Measurements from ENCODE around the gene PTPN3.

The PTPN3 gene

DNA sequence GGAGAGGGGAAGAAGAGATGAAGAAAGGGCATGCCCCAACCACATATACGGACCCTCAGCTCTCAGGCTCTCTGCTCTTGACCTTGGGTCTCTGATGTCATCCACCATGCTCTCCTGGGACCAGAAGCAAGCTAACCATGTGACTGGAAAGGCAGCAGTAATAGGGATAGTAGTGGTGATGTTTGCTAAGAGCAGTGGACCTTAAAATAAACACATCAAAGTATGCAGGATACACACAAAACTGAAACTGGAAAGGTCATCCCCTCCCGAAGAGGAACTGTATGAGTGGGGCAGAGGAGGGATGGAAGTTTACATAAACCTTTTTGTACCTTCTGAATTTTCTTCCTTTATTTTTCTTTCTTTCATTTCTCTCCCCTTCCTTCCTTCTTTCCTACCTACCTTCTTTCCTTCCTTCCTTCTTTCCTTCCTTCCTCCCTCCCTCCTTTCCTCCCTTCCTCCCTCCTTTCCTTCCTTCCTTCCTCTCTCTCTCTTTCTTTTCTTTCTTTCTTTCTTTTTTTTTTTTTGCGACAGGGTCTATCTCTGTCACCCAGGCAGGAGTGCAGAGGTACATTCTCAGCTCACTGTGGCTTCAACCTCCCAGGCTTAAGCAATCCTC is 8.1 kb upstream of the PTPN3 start:
- peak; percentile 39 to 45 for DNase-seq

DNA sequence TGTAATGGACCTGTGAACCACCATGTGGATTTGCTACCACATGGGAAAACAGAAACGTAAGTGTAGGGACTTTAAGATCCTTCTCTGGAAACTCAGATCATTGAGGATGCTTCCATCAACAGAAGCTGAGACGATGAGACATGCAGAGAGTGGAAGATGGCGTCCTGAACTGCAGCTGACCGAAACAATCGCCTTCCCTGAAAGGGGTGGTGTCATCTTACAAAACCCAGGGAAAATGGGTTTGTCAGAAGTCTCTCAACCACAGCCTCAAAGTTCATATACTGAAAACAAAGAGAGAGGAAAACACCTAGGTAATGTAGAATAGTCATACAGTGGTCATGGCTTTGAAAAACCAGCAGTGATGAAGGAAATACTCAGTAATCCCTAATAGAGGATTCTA is 6.6 kb upstream of the PTPN3 start:
- no peak for DNase-seq

DNA sequence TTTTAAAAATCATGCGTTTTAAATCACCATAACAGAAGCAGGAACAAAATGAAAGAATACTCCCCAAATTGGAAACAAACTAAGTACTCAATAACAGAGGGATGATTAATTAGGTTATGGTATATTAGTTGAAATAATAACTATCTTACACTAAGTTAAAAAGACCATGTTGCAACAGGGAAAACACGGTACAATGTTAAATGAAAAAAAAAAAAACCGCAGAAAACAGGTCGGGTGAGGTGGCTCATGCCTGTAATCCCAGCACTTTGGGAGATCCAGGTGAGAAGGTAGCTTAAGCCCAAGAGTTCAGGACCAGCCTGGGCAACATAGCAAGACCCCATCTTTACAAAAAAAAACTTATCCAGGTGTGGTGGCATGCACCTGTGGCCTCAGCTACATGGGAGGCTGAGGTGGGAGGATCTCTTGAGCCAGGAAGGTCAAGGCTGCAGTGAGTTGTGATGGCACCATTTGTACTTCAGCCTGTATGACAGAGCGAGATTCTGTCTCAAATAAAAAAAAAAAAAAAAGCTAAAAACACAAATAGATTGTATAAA is 2.4 kb upstream of the PTPN3 start:
- DNase-seq = no peak

DNA sequence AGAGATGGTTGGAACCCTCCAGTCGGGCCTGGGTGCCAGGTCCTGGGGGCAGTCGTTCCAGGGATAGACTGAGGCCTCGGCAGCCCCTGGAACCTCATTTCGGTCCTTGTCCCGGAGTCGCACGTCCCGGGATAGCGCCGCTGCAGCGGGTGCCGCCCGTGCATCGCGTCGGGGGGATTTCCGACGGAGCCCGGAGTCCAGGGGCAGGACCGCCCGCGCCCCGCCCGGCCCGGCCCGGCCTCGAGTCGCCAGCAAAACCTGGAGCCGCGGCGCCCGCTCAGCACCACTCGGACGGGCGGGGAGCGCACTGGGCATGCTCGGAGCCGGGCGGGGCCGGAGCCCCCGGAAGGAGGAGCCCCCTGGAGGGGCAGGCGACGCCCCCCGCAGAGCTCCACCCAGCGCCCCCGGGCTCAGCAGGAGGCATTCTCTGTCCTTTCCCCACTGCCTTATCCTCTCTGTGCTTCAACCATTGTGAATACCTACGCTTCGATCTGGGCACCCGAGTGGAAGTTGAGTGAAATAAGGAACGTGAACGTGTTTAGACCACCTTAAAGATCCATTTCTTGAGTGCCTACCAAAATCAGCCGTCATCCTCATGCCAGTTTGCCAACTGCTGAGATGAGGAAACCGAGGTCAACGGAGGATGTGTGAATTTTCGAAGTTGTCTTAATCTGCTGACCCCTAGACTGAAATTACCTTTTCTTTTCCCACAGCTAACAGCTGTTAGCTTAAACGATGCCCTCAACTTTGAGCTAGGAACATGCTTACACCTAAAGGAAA is 1.7 kb upstream of the PTPN3 start:
- no peak for DNase-seq

DNA sequence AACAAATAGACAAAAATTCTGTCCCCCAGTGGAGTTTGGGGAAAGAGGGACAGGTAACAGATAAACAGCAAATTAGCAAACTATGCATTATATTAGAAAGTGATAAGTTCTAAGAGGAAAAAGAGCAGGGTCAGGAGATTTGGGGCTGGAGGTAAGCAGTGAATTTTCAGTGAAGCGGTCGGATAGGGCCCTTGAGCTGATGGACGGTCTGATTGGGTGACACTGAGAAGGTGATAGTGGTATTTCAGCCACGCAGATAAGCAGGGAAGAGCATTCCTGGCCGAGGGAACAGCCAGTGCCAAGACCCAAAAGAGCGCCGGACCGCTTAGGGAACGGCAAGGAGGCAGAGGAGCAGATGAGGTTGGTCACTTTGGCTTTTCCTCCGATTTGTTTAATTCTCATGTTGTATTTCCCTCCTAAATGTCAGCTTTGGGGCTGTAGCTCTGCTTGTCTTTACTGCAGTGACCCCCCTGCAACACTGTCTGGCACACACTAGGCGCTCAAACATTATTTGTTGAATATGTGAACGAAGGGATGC is 1.1 kb upstream of the PTPN3 start:
- no peak for DNase-seq

DNA sequence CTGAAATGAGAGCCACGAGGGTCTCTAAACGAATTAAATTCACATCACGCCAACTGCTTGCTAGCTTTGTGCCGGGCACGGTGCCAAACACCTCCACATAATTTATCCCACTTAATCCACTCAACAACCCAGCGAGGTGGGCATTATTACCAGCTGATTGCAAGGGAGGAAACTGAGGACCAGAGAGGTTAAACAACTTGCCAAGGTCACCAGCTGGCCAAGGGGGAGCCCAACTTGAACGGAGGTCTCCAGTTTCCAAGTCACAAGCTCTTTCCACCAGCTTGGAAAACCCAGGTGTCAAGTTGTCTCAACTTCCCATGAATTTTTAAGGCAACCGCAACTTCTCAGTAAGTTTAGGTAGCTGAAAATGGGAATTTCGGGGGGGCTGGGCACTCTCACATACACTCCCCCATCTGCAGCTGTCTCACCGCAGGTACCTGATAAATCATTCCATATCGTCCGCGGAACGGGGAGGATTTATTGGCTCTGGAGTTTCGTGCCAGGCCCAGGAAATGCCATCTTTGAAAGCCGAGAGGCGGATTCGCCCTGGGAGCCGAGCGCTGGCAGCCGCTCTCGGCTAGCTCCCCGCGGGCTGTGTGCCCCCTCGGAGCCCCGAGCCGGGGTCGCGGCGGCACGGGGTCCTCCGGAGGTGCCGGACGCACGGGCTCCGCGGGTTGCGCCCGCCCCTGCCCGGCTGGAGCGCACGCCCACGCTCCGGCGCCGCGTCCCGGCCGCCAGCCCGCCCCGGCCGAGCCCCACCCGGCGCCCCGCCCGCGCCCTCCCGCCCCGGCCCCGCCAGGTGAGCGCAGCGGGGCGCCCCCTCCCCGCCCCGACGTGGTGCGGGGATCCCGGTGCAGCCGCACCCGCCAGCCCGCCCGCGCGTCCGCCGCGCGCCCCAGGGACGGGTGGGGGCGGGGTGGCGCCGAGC is 617 bp downstream of the PTPN3 start:
- DNase-seq = peak; percentile 25 to 29

DNA sequence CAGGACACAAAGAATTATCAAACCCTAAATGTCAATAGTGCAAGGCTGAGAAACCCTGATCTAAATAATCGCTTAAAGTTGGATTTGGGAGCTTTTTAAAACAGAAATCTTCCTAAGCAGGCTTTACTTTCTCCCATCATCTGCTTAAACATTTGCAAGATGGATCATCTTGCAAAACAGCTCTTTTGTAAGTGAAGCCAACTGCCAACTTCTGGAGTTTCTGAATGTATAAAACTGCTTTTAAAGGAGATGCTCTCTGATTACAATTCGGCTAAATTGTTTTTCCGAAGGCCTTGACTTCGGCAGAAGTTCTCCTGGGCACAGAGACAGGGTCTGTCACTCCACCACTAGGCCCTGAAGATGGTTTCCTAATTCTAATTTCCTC is 1.3 kb downstream of the PTPN3 start:
- DNase-seq = no peak

DNA sequence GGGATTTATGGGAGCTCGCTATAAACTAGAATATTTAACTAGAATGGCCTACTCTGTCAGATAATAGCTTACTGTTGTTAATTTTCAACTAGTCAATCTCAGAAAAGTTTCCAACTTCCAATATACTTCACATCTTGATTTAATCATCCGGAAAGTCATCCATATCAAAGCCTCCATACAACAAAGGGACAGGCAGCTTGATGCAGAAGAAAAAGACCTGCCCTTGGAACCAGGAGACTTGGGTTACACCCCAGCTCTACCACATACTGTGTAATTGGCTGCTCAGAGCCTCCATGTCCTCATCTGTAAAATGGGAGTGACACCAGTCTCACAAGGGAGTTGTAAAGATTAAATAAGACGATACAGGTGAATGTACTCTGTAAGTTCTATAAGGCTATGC is 1.9 kb downstream of the PTPN3 start:
- DNase-seq = no peak

DNA sequence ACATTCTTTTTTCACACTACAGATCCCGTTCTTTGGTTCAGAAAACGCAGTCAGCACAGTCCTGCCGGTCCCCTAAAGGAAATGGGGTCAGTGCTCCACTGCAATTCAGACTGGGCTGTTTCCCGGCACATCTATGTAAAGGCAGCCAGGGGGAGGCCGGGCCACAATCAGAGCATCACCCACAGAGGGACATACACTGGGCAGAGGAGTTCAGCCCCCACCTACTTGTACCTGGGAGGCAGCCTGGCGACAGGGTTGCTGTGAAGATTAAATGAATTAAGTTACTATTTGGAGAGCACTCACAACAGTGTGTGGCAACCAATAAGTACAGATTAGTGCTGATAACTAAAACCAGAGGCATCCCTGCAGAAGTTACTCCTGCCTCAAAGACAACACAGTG is 4.5 kb downstream of the PTPN3 start:
- DNase-seq = no peak

DNA sequence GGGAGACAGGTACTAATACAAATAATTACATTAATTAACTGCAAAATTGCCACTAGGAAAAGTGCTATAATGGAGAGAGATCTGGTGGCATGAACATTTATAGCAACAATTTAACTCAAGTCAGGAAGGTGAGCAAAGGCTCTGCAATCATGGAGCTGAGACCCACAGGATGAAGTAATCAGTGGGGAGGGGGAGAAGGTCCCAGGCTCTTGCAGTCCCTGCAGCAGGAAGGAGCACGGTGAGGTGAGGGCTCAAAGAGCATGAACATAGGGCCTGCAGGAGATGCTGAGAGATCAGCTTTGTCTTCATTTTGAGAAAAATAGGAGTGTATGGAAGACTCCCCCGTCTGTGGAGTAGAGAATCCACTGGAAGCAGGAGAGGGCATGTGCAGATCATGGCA is 6.5 kb downstream of the PTPN3 start:
- no peak for DNase-seq

DNA sequence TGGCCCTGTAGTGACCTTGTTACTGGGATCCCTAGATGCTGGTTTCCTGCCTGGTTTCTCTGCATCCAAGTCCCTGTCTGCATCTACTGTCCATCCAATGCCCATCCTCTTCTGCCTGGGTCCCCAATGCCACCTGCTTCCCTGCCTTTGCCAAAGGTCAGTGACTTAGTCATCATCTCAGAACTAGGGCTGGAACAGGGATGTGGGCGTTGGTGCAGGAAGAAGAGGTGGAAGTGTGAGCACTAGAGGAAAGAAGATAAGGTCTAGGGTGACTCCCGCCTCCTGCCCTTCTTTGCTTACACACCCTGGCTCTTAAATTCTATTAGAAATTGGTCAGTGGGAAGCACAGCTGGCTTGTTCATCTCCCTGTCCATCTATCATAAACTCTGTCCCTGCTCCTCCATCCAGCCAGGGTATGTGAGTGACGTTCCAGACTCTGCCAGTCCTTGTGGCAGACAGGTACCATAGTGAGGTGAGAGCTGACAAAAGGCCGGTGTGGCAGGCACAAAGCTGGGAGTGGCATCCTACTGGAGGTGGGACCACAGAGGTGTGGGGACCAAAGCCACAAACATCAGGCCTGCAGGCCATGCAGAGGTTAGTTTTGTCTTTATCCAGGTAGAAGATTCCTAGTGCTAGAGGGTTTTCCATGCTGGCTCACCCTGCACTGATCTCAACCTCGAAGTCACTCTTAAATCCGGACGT is 9.2 kb downstream of the PTPN3 start:
- DNase-seq = no peak

DNA sequence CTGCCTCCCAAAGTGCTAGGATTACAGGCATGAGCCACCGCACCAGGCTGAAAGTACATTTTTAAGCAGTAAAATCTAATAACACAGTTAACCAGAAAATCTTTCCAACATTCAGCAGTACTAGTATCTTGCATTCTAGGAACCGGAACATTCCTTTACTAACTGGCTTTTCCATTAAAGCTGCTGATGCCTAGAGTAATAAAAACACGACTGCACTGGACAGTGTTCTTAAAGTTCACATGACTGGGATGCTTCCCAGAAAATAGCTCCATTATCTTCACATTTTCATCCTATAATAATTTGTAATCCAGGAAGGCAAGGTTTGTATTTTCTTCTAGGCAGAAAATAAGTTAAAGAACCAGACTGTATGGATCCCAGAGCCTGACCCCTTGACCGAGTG is 9.8 kb downstream of the PTPN3 start:
- DNase-seq = no peak

DNA sequence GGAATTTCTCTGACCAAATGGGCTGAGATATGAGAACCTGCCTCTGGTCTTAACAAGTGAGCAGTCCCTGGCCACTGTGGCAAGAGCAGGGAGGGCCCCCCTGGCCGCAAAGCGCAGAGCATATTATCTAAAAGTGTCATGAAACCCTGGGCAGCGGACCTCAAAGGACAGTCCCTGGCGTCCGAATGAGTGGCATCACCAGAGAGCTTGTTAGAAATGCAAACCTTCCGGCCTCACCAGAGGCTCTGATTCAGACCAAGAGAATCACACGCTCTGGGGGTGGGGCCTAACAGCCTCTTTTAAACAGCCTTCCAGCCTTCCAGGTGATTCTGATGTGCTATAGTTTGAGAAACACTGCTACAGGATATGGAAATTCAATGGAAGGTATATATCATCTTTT is 10.9 kb downstream of the PTPN3 start:
- no peak for DNase-seq

DNA sequence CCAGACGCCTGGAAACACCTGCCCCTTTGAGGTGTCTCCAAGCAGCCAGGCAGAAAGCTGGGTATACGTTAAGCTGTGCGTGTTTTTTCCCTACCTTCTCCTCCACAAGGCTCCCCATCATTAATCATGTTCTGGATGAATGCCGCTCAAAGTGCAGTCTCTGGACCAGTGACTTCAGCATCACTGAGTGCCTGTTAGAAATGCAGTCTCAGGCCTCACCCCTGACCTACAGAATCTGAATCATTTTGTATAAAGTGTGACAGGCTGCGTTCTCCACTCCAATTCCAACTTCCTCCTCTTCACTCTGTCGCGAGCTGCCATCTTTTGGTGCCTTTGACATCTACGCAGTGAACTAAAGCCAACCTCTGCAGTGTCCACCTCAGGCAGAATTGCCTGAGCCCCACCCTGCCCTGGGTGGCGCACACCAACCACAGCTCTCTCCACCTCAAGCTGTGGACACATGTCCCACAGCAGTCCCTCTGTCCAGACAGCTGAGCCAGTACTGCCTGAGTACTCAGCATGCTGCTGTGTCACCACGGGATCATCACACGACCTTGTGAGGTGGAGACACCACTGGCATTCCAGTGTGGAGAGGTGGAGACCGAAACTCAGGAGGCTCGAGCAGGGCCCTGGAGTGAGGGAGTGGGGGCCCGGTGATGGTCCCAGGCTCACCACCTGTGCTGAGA is 14.2 kb downstream of the PTPN3 start:
- no peak for DNase-seq

DNA sequence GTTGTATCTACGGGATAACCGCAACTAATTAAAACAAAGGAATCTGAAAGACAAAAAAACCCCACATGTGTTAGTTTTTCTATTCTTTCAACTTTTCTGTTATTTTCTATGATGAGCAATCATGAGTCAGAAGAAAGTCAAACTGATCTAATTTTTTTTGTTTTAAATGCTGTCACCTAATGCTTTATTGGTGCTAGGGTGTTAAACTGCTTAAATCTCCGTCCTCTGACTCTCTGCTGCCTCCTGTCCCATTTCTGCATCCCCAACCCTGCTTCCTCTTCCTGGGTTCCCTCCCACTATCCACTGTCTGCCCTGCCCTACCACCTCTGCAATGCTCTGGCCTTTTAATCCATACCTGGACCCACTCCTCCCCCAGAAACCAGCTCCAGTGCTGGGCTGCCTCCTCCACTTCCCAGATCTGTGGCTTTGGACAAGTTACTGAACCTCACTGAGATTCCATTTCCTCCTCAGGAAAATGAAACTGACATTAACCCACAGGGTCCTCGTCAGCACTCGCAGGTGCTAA is 15.7 kb downstream of the PTPN3 start:
- DNase-seq = no peak

DNA sequence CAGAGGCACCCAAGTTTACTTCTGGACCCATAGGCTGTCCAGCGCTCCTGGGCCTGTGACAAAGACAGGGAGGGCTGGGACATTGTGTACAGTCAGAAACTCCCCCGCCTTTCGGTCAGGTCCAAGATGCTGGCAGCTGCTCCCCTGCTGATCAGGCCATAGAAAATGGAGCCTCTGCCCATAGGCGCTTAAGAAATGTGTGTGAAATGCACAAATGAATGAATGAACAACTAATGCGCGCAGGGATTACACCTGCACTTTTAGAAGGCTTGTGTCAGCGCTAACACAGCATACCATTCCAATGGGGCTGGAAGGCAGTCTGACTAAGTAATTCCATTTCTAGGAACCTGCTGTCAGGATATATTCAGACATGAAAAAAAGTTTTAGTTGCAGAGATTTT is 16.3 kb downstream of the PTPN3 start:
- no peak for DNase-seq

DNA sequence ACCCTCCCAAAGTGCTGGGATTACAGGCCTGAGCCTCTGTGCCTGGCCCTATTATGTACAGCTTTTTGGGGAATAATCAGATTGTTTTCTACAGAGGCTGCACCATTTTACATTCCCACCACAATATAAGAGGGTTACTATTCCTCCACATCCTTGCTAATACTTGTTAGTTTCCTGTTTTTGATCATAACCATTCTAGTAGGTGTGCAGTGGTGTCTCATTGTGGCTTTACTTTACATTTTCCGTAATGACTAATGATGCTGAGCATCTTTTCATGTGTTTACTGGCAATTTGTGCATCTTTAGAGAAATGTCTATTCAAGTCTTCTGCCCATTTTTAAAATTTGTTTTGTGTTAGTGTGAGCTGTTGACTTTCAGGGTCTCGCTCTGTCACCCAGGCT is 18.3 kb downstream of the PTPN3 start:
- no peak for DNase-seq

DNA sequence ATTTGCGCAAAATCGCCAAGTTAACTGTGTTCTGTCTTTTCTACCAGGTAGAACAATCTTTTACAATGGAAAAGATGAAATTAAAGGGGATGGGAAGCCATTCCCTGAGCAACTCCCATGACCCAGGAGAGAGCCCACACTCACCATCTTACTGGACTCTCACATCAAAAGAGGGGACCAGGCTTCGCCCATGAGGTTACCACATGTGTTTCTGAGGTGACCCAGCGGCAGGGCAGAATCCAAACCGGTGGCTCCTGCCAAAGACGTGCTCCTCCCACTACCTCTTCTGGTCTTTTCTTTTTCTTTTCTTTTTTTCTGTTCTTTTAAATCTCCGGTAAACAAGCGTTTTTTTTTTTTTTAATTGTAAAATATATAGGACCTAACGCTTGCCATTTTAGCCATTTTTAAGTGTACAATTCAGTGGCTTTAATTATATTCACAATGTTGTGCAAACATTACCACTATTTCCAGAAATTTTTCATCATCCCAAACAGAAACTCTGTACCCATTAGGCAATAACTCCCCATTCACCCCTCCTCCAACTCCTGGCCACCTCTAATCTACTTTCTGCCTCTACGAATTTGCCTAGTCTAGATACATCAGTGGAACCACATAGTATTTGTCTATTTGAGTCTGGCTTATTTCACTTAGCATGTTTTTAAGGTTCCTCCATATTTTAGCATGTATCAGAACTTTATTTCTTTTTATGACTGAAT is 19.3 kb downstream of the PTPN3 start:
- DNase-seq = no peak

DNA sequence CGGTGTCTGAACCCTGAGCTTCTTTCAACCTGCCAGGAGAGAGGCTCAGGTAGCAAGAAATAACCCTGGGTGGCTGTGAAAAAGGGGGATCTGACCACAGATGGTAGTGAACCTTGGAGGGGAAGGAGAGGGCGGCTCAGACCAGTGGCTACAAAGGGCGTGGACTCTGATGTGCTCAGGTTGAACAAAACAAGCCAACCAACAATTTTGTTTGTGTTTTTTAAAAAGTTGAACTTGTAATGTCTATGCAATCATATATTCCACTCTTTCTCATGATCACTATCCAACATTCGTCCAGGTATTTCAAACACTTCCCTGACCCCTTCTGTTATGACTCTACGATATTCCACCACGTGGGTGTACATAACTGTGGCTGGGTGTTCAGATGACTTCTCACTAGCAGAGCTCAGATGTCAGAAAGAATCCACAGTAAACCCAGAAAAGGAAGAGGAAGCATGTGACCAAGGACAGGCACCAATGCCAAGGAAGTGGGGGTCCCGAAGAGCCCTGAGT is 20.0 kb downstream of the PTPN3 start:
- DNase-seq = no peak

DNA sequence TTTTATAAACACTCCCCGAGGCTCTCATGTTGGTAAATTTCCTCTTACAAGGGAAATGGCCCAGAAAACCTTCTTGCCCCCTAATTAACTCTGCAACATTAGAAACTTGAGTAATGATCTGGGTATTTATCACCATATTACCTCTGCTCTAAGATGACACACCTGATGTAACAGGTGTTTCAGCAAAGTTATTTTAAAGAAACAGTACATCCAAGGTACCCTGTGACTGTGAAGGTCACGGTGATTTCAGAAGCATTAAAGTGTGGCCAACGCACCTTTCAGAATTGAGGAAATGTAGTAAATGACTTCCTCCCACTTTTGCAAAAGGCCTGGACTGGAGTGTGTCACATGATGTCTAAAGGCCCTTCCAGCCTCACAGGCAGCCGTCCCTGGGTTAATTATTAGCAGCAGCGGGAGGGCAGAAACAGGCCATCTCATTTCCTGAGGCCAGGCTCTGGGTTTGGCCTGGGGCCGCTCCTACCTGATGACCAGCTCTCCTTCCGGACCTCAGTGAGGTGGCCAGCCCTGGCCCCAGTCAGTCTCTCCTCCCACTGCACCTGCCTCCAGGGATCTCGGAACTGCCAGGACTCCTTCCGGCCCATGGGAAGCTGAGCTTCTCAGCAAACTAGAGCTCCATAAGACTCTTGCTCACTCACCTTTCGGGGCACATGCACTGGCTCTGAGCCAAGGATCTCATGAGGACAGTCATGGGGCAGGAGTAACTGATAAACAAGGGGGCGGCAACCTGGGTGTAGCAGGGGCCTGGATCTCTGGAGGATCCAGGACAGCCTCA is 20.7 kb downstream of the PTPN3 start:
- no peak for DNase-seq
